Upper lobe of left lung (tissue), 4 donors: ENCODE results near the gene ZNF98.

Source experiments
- CTCF ChIP-seq, 6 experiments: fragments of 450-650 bp in 4 of 6; fragments of 200-600 bp in 2 of 6; sonication (generic) in 2 of 6; IDR thresholded peaks; one replicate each; pipeline ENCODE4 v1.5.1; 2016 to 2019; ENCODE audit warnings: antibody characterized with exemption in 6 of 6
- EP300 ChIP-seq, 4 donors: sonication (generic); formaldehyde crosslinking; IDR thresholded peaks; one replicate each; pipeline ENCODE4 v1.5.1; 2017; ENCODE audit warnings: antibody characterized with exemption in 4 of 4, control low read depth in 2 of 4

GRCh38 chr19:22427960-22428913 is 6.1 kb upstream of the ZNF98 start:
- no peak for TF ChIP-seq EP300 (IDR thresholded peaks at IDR 0.05)
- no peak for TF ChIP-seq CTCF (IDR thresholded peaks at IDR 0.05)
